IMR-90 (cell line): ENCODE measurements around the gene SLC7A6. TPM values are rescaled to one million over a fixed set of nuclear protein-coding genes. Genes with fewer than 3 reads are reported as not detected.

ENCODE experiments used
- ATAC-seq: fragments of 200-7000 bp; cut with Tn5 transposase; 2 replicates; pipeline ENCODE4 v1.9.1; 2020; ENCODE audit warnings: low read depth, mild to moderate bottlenecking, moderate library complexity
- BruUV-seq: library from RNA; stranded (reverse); fragments of 400-500 nt; replicated peaks from 2 replicates; lab custom pipeline; 2021; lab: Mats Ljungman, UMichigan
- CTCF ChIA-PET: fragments of 300-600 bp; formaldehyde crosslinking; extraction: SDS; loops from one replicate; lab custom pipeline; 2021; ENCODE audit warnings: antibody characterized with exemption; lab: Yijun Ruan, JAX
- POLR2A ChIA-PET: fragments of 300-600 bp; sonication (Branson Sonifier 250); formaldehyde crosslinking; loops from one replicate; lab custom pipeline; 2022; ENCODE audit warnings: antibody characterized with exemption; ENCODE audit not compliant: unreplicated experiment; lab: Charles Lee
- DNase-seq: peaks from one replicate; pipeline ENCODE4 v3.0.0; 2013
- H2AFZ ChIP-seq: replicated peaks from 2 replicates; pipeline ENCODE3; 2013; ENCODE audit warnings: low read length, mild to moderate bottlenecking; ENCODE audit not compliant: poor library complexity
- H2AK5ac ChIP-seq: 2 replicates; pipeline ENCODE4 v1.6.1; 2013; ENCODE audit warnings: low read depth, low read length, inconsistent platforms
- H2AK9ac ChIP-seq: replicated peaks from 2 replicates; pipeline ENCODE3; 2013; ENCODE audit warnings: mild to moderate bottlenecking, low read depth, low read length, moderate library complexity; ENCODE audit not compliant: poor library complexity
- H2BK120ac ChIP-seq: 2 replicates; pipeline ENCODE4 v1.6.1; 2013; ENCODE audit warnings: low read depth, low read length, inconsistent platforms
- H2BK15ac ChIP-seq: 3 replicates; pipeline ENCODE4 v1.6.1; 2013; ENCODE audit warnings: low read depth, low read length, inconsistent platforms
- H2BK20ac ChIP-seq: 2 replicates; pipeline ENCODE4 v1.6.1; 2013; ENCODE audit warnings: low read depth, mild to moderate bottlenecking, inconsistent platforms, low read length, moderate library complexity
- H2BK5ac ChIP-seq: 2 replicates; pipeline ENCODE4 v1.6.1; 2013; ENCODE audit warnings: mild to moderate bottlenecking, low read depth, low read length, inconsistent platforms; ENCODE audit not compliant: poor library complexity, severe bottlenecking
- H3K14ac ChIP-seq: replicated peaks from 2 replicates; pipeline ENCODE4 v1.6.1; 2013; ENCODE audit warnings: low read depth, low read length, inconsistent platforms
- H3K18ac ChIP-seq: 2 replicates; pipeline ENCODE4 v1.6.1; 2013; ENCODE audit warnings: low read depth, low read length, control low read depth
- H3K23ac ChIP-seq: 2 replicates; pipeline ENCODE4 v1.6.1; 2013; ENCODE audit warnings: low read depth, low read length, inconsistent platforms
- H3K27ac ChIP-seq: 2 replicates; pipeline ENCODE4 v1.5.1; 2013; ENCODE audit warnings: mild to moderate bottlenecking, control low read depth, low read length; ENCODE audit not compliant: insufficient read depth
- H3K27me3 ChIP-seq: 2 replicates; pipeline ENCODE4 v1.6.1; 2013; ENCODE audit warnings: low read length; ENCODE audit not compliant: control insufficient read depth, insufficient read depth
- H3K36me3 ChIP-seq: 2 replicates; pipeline ENCODE4 v1.6.1; 2013; ENCODE audit warnings: low read length, mixed read lengths; ENCODE audit not compliant: control insufficient read depth, insufficient read depth
- H3K4ac ChIP-seq: 2 replicates; pipeline ENCODE4 v1.6.1; 2013; ENCODE audit warnings: low read depth, low read length, inconsistent platforms
- H3K4me1 ChIP-seq: 2 replicates; pipeline ENCODE4 v1.6.1; 2013; ENCODE audit warnings: low read length, mixed read lengths; ENCODE audit not compliant: control insufficient read depth, insufficient read depth
- H3K4me2 ChIP-seq: 2 replicates; pipeline ENCODE4 v1.6.1; 2013; ENCODE audit warnings: low read depth, mild to moderate bottlenecking, control low read depth, low read length, moderate library complexity
- H3K4me3 ChIP-seq: 2 replicates; pipeline ENCODE4 v1.5.1; 2013; ENCODE audit warnings: low read depth, mild to moderate bottlenecking, control low read depth, low read length, moderate library complexity; ENCODE audit not compliant: insufficient read depth
- H3K56ac ChIP-seq: 2 replicates; pipeline ENCODE4 v1.6.1; 2013; ENCODE audit warnings: low read length, inconsistent platforms; ENCODE audit not compliant: insufficient read depth; ENCODE audit errors: extremely low read depth
- H3K79me1 ChIP-seq, 2 experiments: 2 replicates each; pipeline ENCODE4 v1.6.1; 2013; ENCODE audit warnings: low read length in 2 of 2, inconsistent platforms in 1 of 2, low read depth in 1 of 2
- H3K9ac ChIP-seq: 2 replicates; pipeline ENCODE4 v1.6.1; 2013; ENCODE audit warnings: low read depth, low read length, control low read depth
- H3K9me1 ChIP-seq: 2 replicates; pipeline ENCODE4 v1.6.1; 2013; ENCODE audit warnings: low read length, inconsistent platforms; ENCODE audit not compliant: insufficient read depth
- H3K9me3 ChIP-seq: 2 replicates; pipeline ENCODE4 v1.6.1; 2013; ENCODE audit warnings: low read length; ENCODE audit not compliant: control insufficient read depth, insufficient read depth
- H4K20me1 ChIP-seq: 2 replicates; pipeline ENCODE4 v1.6.1; 2013; ENCODE audit warnings: low read length, inconsistent platforms; ENCODE audit not compliant: insufficient read depth
- H4K5ac ChIP-seq: 2 replicates; pipeline ENCODE4 v1.6.1; 2013; ENCODE audit warnings: mild to moderate bottlenecking, low read depth, low read length, control low read depth
- H4K8ac ChIP-seq, 2 experiments: 2 replicates each; pipeline ENCODE4 v1.6.1; 2013; ENCODE audit warnings: low read depth in 2 of 2, low read length in 2 of 2, control low read depth in 1 of 2, inconsistent platforms in 1 of 2
- H4K91ac ChIP-seq: 2 replicates; pipeline ENCODE4 v1.6.1; 2013; ENCODE audit warnings: low read depth, low read length, inconsistent platforms; ENCODE audit not compliant: insufficient read depth
- BHLHE40 ChIP-seq: fragments of 150-350 bp; IDR thresholded peaks from 2 replicates; pipeline ENCODE4 v1.6.1; 2016; ENCODE audit warnings: mild to moderate bottlenecking, low read depth, low read length
- CEBPB ChIP-seq: IDR thresholded peaks from 2 replicates; pipeline ENCODE4 v1.6.1; 2012; ENCODE audit warnings: low read depth, low read length, improper control_type of control experiment
- CHD1 ChIP-seq: IDR thresholded peaks from 2 replicates; pipeline ENCODE4 v1.6.1; 2012; ENCODE audit warnings: low read depth, low read length, improper control_type of control experiment
- FOS ChIP-seq: fragments of 150-350 bp; IDR thresholded peaks from 2 replicates; pipeline ENCODE4 v1.6.1; 2016; ENCODE audit warnings: low read depth, low read length
- MAFK ChIP-seq: IDR thresholded peaks from 2 replicates; pipeline ENCODE4 v1.6.1; 2012; ENCODE audit warnings: low read depth, low read length, improper control_type of control experiment
- MAZ ChIP-seq: IDR thresholded peaks from 2 replicates; pipeline ENCODE4 v1.6.1; 2012; ENCODE audit warnings: low read depth, mild to moderate bottlenecking, low read length, improper control_type of control experiment, moderate library complexity, borderline replicate concordance
- MXI1 ChIP-seq: IDR thresholded peaks from 2 replicates; pipeline ENCODE4 v1.6.1; 2012; ENCODE audit warnings: low read depth, mild to moderate bottlenecking, low read length, moderate library complexity, borderline replicate concordance
- NFE2L2 ChIP-seq: fragments of 150-350 bp; IDR thresholded peaks from 2 replicates; pipeline ENCODE4 v1.6.1; 2016; ENCODE audit warnings: low read depth, mild to moderate bottlenecking, low read length
- POLR2A ChIP-seq: IDR thresholded peaks from 2 replicates; pipeline ENCODE4 v1.6.1; 2012; ENCODE audit warnings: mild to moderate bottlenecking, low read depth, low read length
- RAD21 ChIP-seq: IDR thresholded peaks from 2 replicates; pipeline ENCODE4 v1.6.1; 2012; ENCODE audit warnings: low read length, improper control_type of control experiment
- RCOR1 ChIP-seq: IDR thresholded peaks from 2 replicates; pipeline ENCODE4 v1.6.1; 2012; ENCODE audit warnings: mild to moderate bottlenecking, low read length, improper control_type of control experiment; ENCODE audit not compliant: insufficient replicate concordance
- RFX5 ChIP-seq: IDR thresholded peaks from 2 replicates; pipeline ENCODE4 v1.8.0; 2012; ENCODE audit warnings: low read depth, mild to moderate bottlenecking, low read length, moderate library complexity
- SMC3 ChIP-seq: fragments of 150-350 bp; IDR thresholded peaks from 2 replicates; pipeline ENCODE4 v1.6.1; 2016; ENCODE audit warnings: low read depth, mild to moderate bottlenecking, antibody characterized with exemption, low read length, moderate library complexity
- WGBS, 2 experiments: methylation state at CpG; one replicate each; pipeline versions ENCODE4 v1.1.5 to v1.1.7; 2013; ENCODE audit warnings: missing lambda C conversion rate in 2 of 2; ENCODE audit not compliant: insufficient read length in 1 of 2; ENCODE audit errors: extremely low coverage in 2 of 2; 5-methylcytosine and 5-hydroxymethylcytosine counted together
- dilution Hi-C: fragments of 300-500 bp; cut with HindIII; formaldehyde crosslinking; loops from one replicate; pipeline ENCODE4 v1.14.3; 2018; ENCODE audit warnings: low sequenced_read_pairs; ENCODE audit not compliant: unreplicated experiment
- in situ Hi-C: fragments of 300-500 bp; cut with MboI; formaldehyde crosslinking; loops from 3 replicates; pipeline ENCODE4 v1.14.3; 2019; ENCODE audit warnings: low sequenced_read_pairs, inconsistent platforms, mixed read lengths
- intact Hi-C: fragments of 100-400 bp; cut with micrococcal nuclease; formaldehyde crosslinking; loops from 2 replicates; pipeline ENCODE4 v1.10.0; 2022
- polyA plus RNA-seq, 3 experiments: library from polyadenylated mRNA; depleted of rRNA; stranded (reverse); fragments of >200 nt; gene quantifications; 2 replicates each; pipeline ENCODE4 v1.2.3, GENCODE V29; 2012; ENCODE audit warnings: low replicate concordance in 1 of 3
- total RNA-seq: library from RNA; depleted of rRNA; stranded (reverse); fragments of >200 nt; gene quantifications from 2 replicates; pipeline ENCODE4 v1.2.3, GENCODE V29; 2012
- TF ChIP-seq, protein P1 (sequence below): fragments of 150-350 bp; IDR thresholded peaks from 2 replicates; pipeline ENCODE4 v1.6.1; 2016; ENCODE audit warnings: low read depth, mild to moderate bottlenecking, low read length, moderate library complexity, borderline replicate concordance
- TF ChIP-seq, protein P2 (sequence below): conservative IDR thresholded peaks from 2 replicates; pipeline ENCODE4 v1.5.1; 2012; ENCODE audit warnings: mild to moderate bottlenecking, low read depth, low read length, improper control_type of control experiment
- TF ChIP-seq, protein P3 (sequence below): fragments of 150-350 bp; IDR thresholded peaks from 2 replicates; pipeline ENCODE4 v1.6.1; 2017; ENCODE audit warnings: mild to moderate bottlenecking, antibody characterized with exemption, low read length, low read depth

The SLC7A6 gene
- total and polyA plus RNA-seq, 2 of the 4 experiments (the other 2 are of a cell fraction): 29.4 to 36.1 TPM

DNA sequence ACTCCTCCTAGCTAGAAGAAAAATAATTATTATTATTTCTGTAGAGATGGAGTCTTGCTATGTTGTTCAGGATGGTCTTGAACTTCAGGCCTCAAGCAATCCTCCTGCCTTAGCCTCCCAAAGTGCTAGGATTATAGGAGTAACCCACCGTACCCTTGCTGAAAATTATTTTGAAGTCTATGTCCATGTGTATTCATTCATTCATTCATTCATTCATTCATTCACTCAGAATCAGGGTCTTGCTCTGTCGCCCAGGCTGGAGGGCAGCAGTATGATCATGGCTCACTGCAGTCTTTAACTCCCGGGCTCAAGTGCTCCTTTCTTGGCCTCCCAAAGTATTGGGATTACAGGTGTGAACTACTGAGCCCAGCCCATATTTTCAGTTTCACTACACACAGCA, 42.3 kb downstream of the SLC7A6 start:
- WGBS, 2 experiments: no CpG with 5 or more reads among the region's 3 CpGs
- Histone ChIP-seq H3K4me2 (no peak overlapping the region), H4K91ac (no peak overlapping the region), H2BK5ac (no peak overlapping the region), H3K79me1 (peaks cover 12 to 60% of the 10 kb centered on the region in 2 experiments), H3K9me1 (no peaks in the 10 kb centered on the region), H2BK15ac (no peak overlapping the region), H3K27me3 (no peaks in the 10 kb centered on the region), H4K8ac (no peak overlapping the region), H3K56ac (no peak overlapping the region), H3K4ac (no peak overlapping the region), H3K18ac (no peak overlapping the region), H2AK5ac (no peak overlapping the region), H2BK20ac (no peak overlapping the region), H2AFZ (no peak overlapping the region), H3K14ac (no peak overlapping the region), H2BK120ac (no peak overlapping the region), H3K9ac (no peak overlapping the region), H2AK9ac (no peak overlapping the region), H4K20me1 (peaks cover 14% of the 10 kb centered on the region; the same call in 1 of the 2 replicates), H3K4me3 (no peak overlapping the region), H3K4me1 (peaks cover 6% of the 10 kb centered on the region), H3K9me3 (no peaks in the 10 kb centered on the region), H3K23ac (no peak overlapping the region), H3K27ac (no peak overlapping the region), H3K36me3 (peaks cover 28% of the 10 kb centered on the region), H4K5ac (no peak overlapping the region)
- CTCF ChIA-PET: no interaction called here
- dilution Hi-C loops (no loop called here), intact Hi-C loops (no loop called here), in situ Hi-C loops (no loop called here)
- BruUV-seq: no TSS peak
- TF ChIP-seq CEBPB (no peak), BHLHE40 (no peak), CHD1 (no peak), RAD21 (no peak), FOS (no peak), POLR2A (no peak), RCOR1 (no peak), SMC3 (no peak), MAFK (no peak), MAZ (no peak), MXI1 (no peak), NFE2L2 (no peak), RFX5 (no peak)
- TF ChIP-seq, protein P1, sequence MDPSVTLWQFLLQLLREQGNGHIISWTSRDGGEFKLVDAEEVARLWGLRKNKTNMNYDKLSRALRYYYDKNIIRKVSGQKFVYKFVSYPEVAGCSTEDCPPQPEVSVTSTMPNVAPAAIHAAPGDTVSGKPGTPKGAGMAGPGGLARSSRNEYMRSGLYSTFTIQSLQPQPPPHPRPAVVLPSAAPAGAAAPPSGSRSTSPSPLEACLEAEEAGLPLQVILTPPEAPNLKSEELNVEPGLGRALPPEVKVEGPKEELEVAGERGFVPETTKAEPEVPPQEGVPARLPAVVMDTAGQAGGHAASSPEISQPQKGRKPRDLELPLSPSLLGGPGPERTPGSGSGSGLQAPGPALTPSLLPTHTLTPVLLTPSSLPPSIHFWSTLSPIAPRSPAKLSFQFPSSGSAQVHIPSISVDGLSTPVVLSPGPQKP: no peak
- TF ChIP-seq, protein P2, sequence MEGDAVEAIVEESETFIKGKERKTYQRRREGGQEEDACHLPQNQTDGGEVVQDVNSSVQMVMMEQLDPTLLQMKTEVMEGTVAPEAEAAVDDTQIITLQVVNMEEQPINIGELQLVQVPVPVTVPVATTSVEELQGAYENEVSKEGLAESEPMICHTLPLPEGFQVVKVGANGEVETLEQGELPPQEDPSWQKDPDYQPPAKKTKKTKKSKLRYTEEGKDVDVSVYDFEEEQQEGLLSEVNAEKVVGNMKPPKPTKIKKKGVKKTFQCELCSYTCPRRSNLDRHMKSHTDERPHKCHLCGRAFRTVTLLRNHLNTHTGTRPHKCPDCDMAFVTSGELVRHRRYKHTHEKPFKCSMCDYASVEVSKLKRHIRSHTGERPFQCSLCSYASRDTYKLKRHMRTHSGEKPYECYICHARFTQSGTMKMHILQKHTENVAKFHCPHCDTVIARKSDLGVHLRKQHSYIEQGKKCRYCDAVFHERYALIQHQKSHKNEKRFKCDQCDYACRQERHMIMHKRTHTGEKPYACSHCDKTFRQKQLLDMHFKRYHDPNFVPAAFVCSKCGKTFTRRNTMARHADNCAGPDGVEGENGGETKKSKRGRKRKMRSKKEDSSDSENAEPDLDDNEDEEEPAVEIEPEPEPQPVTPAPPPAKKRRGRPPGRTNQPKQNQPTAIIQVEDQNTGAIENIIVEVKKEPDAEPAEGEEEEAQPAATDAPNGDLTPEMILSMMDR: no peak
- TF ChIP-seq, protein P3, sequence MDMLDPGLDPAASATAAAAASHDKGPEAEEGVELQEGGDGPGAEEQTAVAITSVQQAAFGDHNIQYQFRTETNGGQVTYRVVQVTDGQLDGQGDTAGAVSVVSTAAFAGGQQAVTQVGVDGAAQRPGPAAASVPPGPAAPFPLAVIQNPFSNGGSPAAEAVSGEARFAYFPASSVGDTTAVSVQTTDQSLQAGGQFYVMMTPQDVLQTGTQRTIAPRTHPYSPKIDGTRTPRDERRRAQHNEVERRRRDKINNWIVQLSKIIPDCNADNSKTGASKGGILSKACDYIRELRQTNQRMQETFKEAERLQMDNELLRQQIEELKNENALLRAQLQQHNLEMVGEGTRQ: no peak
- DNase-seq (no peak), ATAC-seq (no peak)
- POLR2A ChIA-PET: no interaction called here
